CD4-positive, alpha-beta T cell (primary cell): Measurements from ENCODE around the gene OR51B4. TPM values are rescaled to one million over a fixed set of nuclear protein-coding genes. Genes with fewer than 3 reads are reported as not detected.

ENCODE experiments used
- total RNA-seq, 174 experiments: library from RNA in 2 of 174; stranded (reverse) in 2 of 174; gene quantifications; one replicate each; pipeline ENCODE4 v1.2.3 and lab custom pipeline; 2021 to 2026

The OR51B4 gene
- total RNA-seq, 2 experiments from 2014 or later: not detected

Other genes starting within 250 kb of the OR51B4 start
- not detected for gene OR52E2, start 242.3 kb downstream of the OR51B4 start, total RNA-seq
- not detected for gene OR52E1, start 232.4 kb downstream of the OR51B4 start, total RNA-seq
- not detected for gene OR52A5, start 163.6 kb downstream of the OR51B4 start, total RNA-seq
- gene OR52A1, start 147.2 kb downstream of the OR51B4 start, total RNA-seq: not detected
- gene OR51V1, start 101.3 kb downstream of the OR51B4 start, total RNA-seq: not detected
- gene HBB, start 74.9 kb downstream of the OR51B4 start, total RNA-seq: under 1 TPM in 1 of 2 experiments, not detected in 1; 0.45 TPM
- not detected for gene HBD, start 67.5 kb downstream of the OR51B4 start, total RNA-seq
- not detected for gene HBG1, start 52.1 kb downstream of the OR51B4 start, total RNA-seq
- not detected for gene HBG2, start 47.2 kb downstream of the OR51B4 start, total RNA-seq
- not detected for gene HBE1, start 32.0 kb downstream of the OR51B4 start, total RNA-seq
- not detected for gene OR51B2, start 22.4 kb upstream of the OR51B4 start, total RNA-seq
- gene OR51B5, start 41.6 kb upstream of the OR51B4 start, total RNA-seq: under 1 TPM in 1 of 2 experiments, not detected in 1; 0.30 TPM
- gene OR51B6, start 49.6 kb upstream of the OR51B4 start, total RNA-seq: not detected
- gene OR51M1, start 81.9 kb upstream of the OR51B4 start, total RNA-seq: not detected
- not detected for gene OR51Q1, start 120.2 kb upstream of the OR51B4 start, total RNA-seq
- gene OR51I1, start 139.6 kb upstream of the OR51B4 start, total RNA-seq: not detected
- gene OR51I2, start 147.4 kb upstream of the OR51B4 start, total RNA-seq: not detected
- gene OR52D1, start 186.7 kb upstream of the OR51B4 start, total RNA-seq: not detected
- under 1 TPM in 1 of 2 experiments, not detected in 1; 0.08 TPM for gene UBQLN3, start 208.0 kb upstream of the OR51B4 start, total RNA-seq
- under 1 TPM; 0.30 to 0.50 TPM for gene UBQLNL, start 214.8 kb upstream of the OR51B4 start, total RNA-seq
- gene OR52H1, start 246.6 kb upstream of the OR51B4 start, total RNA-seq: under 1 TPM in 1 of 2 experiments, not detected in 1; 0.22 TPM